ENCODE measurements around the gene CPLANE1.
"Not testable (repeated sequence)": the region's sequence is repeated elsewhere in the genome, so short reads cannot be mapped to it uniquely, and the experiment has no call there.

Gene CPLANE1

GRCh38 chr5:37088009-37088408 lies 161.2 kb downstream of the CPLANE1 start:
- no peak overlapping the region for H3K4me3 ChIP-seq (ENCODE audit: severe bottlenecking)
- ATAC-seq (ENCODE audit: low read depth) = no peak
- H3K36me3 ChIP-seq (ENCODE audit: low read depth) = no peaks in the 10 kb centered on the region
- no peak for TF ChIP-seq CTCF (IDR thresholded peaks at IDR 0.05; ENCODE audit: poor library complexity, severe bottlenecking)
- H3K4me1 ChIP-seq (ENCODE audit: insufficient read depth, poor library complexity, severe bottlenecking) = no peaks in the 10 kb centered on the region
- DNase-seq (ENCODE audit: low spot score) = no peak
- no peaks in the 10 kb centered on the region for H3K9me3 ChIP-seq (ENCODE audit: severe bottlenecking)
- no peaks in the 10 kb centered on the region for H3K27me3 ChIP-seq (ENCODE audit: insufficient read depth, poor library complexity, severe bottlenecking)
- H3K27ac ChIP-seq (ENCODE audit: poor library complexity, severe bottlenecking) = no peak overlapping the region

GRCh38 chr5:37086466-37087173 lies 162.6 kb downstream of the CPLANE1 start:
- no peaks in the 10 kb centered on the region for H3K4me1 ChIP-seq (ENCODE audit: insufficient read depth, poor library complexity, severe bottlenecking)
- no peak overlapping the region for H3K4me3 ChIP-seq (ENCODE audit: severe bottlenecking)
- no peak overlapping the region for H3K27ac ChIP-seq (ENCODE audit: poor library complexity, severe bottlenecking)
- H3K9me3 ChIP-seq (ENCODE audit: severe bottlenecking) = no peaks in the 10 kb centered on the region
- no peaks in the 10 kb centered on the region for H3K27me3 ChIP-seq (ENCODE audit: insufficient read depth, poor library complexity, severe bottlenecking)
- DNase-seq (ENCODE audit: low spot score) (no peak), ATAC-seq (ENCODE audit: low read depth) (0 out of 3 replicates have a peak, but pooled peaks have one; percentile 17)
- no peaks in the 10 kb centered on the region for H3K36me3 ChIP-seq (ENCODE audit: low read depth)
- no peak for TF ChIP-seq CTCF (IDR thresholded peaks at IDR 0.05; ENCODE audit: poor library complexity, severe bottlenecking)

- DNase-seq (ENCODE audit: low spot score); H3K4me3 ChIP-seq (ENCODE audit: severe bottlenecking); H3K4me1 ChIP-seq (ENCODE audit: insufficient read depth, poor library complexity, severe bottlenecking); H3K27me3 ChIP-seq (ENCODE audit: insufficient read depth, poor library complexity, severe bottlenecking); H3K36me3 ChIP-seq (ENCODE audit: low read depth); H3K9me3 ChIP-seq (ENCODE audit: severe bottlenecking); ATAC-seq (ENCODE audit: low read depth); H3K27ac ChIP-seq (ENCODE audit: poor library complexity, severe bottlenecking): not testable (repeated sequence)
These were observed 163.2 kb downstream of the CPLANE1 start for GRCh38 chr5:37086026-37086425.

GRCh38 chr5:37082977-37083376 lies 166.2 kb downstream of the CPLANE1 start:
- DNase-seq (ENCODE audit: low spot score); H3K27ac ChIP-seq (ENCODE audit: poor library complexity, severe bottlenecking); H3K4me3 ChIP-seq (ENCODE audit: severe bottlenecking); H3K9me3 ChIP-seq (ENCODE audit: severe bottlenecking); H3K27me3 ChIP-seq (ENCODE audit: insufficient read depth, poor library complexity, severe bottlenecking); H3K36me3 ChIP-seq (ENCODE audit: low read depth); ATAC-seq (ENCODE audit: low read depth); H3K4me1 ChIP-seq (ENCODE audit: insufficient read depth, poor library complexity, severe bottlenecking): not testable (repeated sequence)

GRCh38 chr5:37080697-37081096 lies 168.5 kb downstream of the CPLANE1 start:
- TF ChIP-seq CTCF (IDR thresholded peaks at IDR 0.05; ENCODE audit: poor library complexity, severe bottlenecking) = no peak
- no peak for ATAC-seq (ENCODE audit: low read depth)

GRCh38 chr5:37077146-37077545 lies 172.0 kb downstream of the CPLANE1 start:
- Histone ChIP-seq H3K36me3 (ENCODE audit: low read depth) (0 out of 2 replicates have a peak, but pooled peaks cover 6% of the 10 kb centered on the region), H3K4me3 (ENCODE audit: severe bottlenecking) (no peak overlapping the region), H3K4me1 (ENCODE audit: insufficient read depth, poor library complexity, severe bottlenecking) (peaks cover 3% of the 10 kb centered on the region), H3K9me3 (ENCODE audit: severe bottlenecking) (no peaks in the 10 kb centered on the region), H3K27me3 (ENCODE audit: insufficient read depth, poor library complexity, severe bottlenecking) (no peaks in the 10 kb centered on the region), H3K27ac (ENCODE audit: poor library complexity, severe bottlenecking) (no peak overlapping the region)
- no peak for TF ChIP-seq CTCF (IDR thresholded peaks at IDR 0.05; ENCODE audit: poor library complexity, severe bottlenecking)
- DNase-seq (ENCODE audit: low spot score) (no peak), ATAC-seq (ENCODE audit: low read depth) (no peak)

More at GRCh38 chr5:37080697-37081096, 168.5 kb downstream of the CPLANE1 start:
- H3K9me3 ChIP-seq (ENCODE audit: severe bottlenecking) = no peaks in the 10 kb centered on the region
- H3K36me3 ChIP-seq (ENCODE audit: low read depth) = 0 out of 2 replicates have a peak, but pooled peaks cover 6% of the 10 kb centered on the region
- H3K27me3 ChIP-seq (ENCODE audit: insufficient read depth, poor library complexity, severe bottlenecking) = no peaks in the 10 kb centered on the region
- no peaks in the 10 kb centered on the region for H3K4me1 ChIP-seq (ENCODE audit: insufficient read depth, poor library complexity, severe bottlenecking)
- no peak for DNase-seq (ENCODE audit: low spot score)
- H3K27ac ChIP-seq (ENCODE audit: poor library complexity, severe bottlenecking) = no peak overlapping the region
- no peak overlapping the region for H3K4me3 ChIP-seq (ENCODE audit: severe bottlenecking)

Data from RWPE2 (cell line).